HG03196 (cell line): ENCODE data around the gene CAMK2A.

Experiments
- ATAC-seq: cut with Tn5 transposase; IDR thresholded peaks from one replicate; pipeline ENCODE4 v1.9.1; 2021; ENCODE audit not compliant: unreplicated experiment

CAMK2A gene

DNA sequence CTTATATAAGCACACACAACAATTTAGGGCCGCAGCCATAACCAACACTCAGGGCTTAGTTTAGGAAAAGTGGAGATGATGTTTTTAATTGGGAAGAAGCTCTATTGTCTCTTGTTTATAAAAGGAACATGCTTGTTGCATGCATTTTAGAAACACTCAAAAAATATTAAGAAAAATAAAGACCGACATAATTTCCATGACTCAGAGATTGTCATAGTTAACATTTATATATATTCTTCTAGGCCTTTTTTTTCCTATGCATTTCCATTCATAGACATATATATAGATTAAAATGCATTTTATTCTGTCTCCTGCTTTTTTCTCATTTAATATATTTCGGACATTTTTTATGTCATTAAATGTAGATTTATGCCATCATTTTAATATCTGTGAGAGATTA is 26.7 kb upstream of the CAMK2A start:
- ATAC-seq: no peak

DNA sequence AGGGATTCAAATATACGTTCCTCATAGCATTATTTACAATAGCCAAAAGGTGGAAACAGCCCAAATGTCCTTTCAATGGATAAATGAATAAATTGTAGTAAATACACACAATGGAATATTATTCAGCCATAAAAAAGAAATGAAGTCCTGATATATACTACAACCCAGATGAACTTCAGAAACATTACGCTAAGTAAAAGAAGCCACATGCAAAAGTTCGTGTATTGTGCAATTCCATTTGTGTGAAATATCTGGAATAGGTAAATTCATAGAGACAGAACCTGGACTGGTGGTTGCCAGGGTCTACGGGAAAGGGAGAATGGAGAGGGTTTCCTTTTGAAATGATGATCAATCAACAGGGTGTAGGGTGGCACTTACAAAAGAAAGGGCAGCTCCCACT is 25.7 kb upstream of the CAMK2A start:
- ATAC-seq: no peak

DNA sequence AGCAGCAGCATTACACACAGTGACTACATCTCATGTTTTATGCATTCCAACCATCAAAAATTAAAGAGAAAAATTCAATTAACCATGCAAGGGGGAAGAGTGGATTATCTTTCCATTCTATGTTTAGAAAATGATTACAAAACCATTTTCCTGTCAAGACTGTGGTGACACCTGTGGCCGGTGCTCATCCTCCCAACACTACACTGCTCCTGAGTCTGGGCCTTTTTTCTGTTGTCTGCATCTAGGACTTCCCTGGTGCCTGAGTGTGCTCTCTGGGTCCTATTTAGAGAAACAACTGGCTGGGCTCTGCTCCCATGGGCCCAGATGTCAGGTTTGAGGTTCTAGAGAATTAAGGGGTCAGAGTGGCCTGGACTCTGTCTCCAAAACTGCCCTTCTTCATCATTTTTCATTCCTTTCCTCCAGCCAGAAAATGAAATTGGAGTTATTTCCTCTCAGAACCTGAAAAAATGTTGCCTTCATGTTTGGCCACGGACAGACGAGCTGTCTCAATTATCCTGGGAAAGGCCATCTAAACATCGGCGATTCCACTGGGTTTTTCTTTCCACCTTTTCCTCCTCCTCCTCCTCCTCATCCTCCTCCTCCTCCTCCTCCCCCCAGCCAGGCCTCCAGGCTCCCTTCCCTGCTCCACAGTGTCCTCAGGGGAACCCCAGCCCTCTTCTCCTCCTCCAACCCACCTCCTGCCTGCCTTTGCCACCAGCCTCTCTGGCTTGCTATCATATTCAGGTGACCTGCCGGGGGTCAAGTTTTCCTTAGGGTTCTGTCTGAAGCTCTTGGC is 24.5 kb upstream of the CAMK2A start:
- no peak for ATAC-seq

DNA sequence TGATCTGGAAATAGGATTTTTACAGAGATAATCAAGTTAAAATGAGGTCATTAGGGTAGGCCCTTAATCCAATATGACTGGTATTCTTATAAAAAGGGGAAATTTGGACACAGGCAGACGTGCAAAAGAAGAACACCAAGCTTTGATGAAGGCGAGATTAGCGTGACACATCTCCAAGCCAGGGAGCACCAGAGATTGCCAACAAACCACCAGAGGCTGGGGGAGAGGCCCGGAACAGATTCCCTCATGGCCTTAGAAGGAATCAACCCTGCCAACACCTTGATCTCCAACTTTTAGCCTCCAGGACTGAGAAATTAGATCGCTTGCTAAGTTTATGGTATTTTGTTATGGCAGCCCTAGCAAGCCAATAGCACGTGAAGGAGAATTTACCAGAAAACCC is 23.9 kb upstream of the CAMK2A start:
- ATAC-seq: no peak

DNA sequence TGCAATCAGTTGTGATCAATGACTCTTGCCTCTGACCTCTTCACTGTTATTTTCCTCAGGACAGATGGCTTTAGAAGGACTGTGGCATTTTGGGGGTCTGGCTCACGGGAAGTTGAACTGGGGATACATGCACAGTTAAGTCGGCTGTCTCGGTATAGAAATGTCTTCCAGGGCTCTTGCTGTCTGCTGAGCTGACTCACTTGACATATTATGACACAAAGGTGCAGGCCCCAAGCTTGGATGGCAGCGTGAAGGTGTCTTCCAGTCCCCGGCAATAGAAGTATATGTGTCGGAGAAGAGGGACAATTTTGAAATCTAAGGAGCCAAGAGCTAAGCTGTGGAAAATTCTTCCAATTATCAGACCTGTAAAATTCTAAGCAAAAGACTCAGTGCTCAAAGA is 22.9 kb upstream of the CAMK2A start:
- no peak for ATAC-seq

DNA sequence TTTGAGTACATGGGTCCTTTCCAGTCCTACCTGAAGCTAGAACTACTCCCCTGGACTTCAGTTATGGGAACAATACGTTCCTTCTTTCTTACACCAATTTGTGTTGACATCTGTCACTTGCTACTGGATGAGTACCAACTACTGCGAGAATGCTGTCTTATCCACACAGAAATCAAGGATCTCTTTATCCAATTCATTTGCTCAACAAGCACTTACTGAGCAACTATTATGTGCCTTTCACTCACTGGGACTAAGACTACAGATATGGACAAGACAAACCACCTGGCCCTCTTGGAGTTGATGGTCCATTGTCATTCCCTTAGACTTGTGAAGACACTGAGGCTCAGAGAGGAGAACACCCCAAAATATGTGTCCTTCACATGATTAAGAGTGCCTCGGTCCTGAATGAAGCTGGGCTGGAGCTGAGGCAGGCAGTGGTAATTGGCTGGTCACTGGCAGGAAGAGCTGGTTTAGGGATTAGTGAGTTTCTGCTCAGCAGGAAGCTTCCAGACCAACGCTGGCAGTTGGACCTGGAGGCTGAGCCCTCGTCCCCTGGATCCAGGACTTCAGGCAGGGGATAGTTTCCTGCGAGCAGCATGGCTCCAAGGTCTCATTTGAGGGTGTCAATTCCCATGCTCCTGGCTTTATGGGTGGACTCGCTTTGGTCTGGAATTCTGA is 21.6 kb upstream of the CAMK2A start:
- no peak for ATAC-seq

DNA sequence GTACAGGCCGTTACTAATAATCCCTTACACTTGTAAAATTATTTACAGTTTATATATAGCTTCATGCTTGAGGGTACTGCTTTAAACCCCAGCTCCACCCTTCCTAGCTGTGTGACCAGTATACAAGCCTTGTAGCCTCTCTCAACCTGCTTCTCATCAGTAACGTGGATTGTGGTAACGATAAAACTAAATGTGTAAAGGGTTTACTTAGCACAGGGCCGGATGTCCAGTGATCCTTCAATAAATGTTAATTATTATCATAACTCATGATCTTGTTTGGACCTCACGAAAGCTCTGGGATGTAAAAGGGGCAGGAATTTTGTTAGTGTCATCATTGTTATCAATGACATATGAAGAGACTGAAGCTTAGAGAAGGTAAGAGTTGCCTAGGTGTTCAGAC is 20.7 kb upstream of the CAMK2A start:
- ATAC-seq: no peak

DNA sequence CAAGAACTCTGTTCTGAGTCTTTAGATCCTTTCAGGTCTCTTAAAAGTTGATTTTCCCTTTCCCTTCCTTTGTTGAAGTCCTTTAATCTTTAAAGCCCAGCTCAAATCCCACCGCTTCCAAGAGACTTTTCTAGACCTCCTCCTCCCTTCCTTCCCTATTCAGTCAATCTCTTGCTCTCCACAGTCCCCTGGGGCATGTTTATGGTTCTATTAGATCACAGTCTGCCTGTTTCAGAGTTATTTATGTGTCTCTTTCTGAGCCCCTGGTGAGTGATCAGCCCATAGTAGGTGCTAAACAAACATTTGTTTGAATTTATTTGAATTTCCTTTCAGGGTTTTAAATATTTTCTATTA is 20.3 kb upstream of the CAMK2A start:
- no peak for ATAC-seq

DNA sequence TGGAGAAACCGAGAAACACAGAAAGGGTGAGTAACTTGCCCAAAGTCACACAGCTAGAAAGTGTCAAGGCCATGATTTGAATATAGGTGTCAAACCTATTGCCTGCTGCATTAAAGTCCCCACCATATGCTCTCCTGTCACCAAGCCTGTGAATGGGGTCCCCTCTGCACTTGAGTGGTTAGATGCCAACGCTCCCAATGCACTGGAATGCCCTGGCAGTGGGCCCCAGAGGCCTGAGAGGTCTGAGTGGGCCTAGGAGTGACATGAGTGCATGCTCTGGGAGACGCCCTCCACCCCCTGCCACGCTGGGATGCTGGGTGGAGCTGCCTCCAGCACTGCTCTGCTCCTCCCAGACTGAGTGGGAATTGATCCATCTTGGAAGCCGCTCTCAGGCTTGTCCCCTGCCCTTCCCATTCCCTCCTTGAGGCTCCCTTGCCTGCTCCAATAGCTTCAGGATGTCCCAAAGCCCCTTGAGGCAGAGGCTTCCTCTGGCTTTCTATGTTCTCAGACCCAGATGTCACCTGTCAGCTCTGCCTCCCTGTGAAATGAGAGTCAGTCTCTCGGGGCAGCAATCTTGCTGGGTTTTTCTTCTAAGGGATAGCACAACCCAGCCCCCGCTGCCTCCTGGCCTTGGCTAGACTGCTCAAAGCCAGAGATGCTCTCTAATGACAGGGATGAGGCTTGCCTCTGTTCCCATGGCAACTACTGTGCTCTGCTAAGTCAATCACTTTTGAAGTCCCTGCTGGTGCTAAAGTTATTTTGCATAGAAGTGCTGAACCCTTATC is 19.7 kb upstream of the CAMK2A start:
- ATAC-seq: no peak

DNA sequence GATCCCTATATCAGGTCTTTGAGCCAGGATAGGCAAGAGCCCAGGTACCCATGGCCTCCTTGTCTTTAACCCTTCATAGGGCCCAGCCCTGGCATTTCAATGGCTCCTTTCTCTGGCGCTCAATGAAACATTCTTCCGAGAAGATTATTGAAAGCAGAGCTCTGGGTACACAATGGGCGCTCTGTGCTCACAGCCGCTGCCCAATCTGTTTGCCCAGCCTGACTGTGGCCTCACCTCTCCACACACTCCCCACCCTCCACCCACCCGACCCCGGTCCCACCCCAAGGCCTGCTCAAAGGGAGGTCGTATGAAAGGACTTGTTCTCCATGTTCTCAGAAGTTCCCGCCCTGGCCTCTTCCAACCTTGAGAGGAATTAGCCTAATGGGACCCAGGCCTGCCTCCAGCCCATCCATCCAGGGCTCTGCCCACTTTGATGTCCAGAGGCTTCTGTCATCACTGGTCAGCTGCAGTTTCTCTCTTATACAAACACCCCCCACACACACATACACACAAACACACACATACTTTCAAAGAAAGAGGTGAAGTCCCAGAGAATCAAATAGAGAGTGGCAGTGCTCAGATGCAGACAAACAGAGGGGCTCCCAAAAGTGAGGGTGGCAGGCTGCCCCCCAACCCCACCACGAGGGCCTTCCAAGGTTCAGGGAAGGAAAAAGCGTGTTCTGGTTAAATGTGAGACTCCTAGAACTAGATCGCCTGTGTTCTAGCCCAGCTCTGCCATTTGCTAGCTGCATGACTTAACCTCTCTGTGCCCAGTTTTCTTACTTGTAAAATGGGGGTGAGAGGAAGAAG is 18.2 kb upstream of the CAMK2A start:
- no peak for ATAC-seq

DNA sequence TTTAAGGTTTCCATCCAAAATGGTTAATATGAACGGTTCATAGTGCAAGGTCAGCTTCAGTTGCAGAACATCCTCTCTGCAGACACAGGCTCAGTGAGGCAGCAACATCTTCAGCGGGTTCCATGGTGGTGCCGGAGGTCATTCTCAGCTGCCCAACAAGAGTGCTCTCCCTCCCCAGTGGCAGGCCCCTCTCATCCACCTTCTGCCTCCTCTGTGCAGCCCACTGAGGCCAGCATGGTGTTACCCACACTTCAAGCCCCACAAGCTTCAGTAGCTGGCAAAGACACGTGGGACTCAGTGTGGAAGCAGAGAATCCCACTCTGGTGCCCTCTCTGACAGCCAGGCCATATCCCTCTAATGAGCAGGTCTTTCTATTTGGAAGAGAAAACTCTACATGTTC is 17.2 kb upstream of the CAMK2A start:
- no peak for ATAC-seq

DNA sequence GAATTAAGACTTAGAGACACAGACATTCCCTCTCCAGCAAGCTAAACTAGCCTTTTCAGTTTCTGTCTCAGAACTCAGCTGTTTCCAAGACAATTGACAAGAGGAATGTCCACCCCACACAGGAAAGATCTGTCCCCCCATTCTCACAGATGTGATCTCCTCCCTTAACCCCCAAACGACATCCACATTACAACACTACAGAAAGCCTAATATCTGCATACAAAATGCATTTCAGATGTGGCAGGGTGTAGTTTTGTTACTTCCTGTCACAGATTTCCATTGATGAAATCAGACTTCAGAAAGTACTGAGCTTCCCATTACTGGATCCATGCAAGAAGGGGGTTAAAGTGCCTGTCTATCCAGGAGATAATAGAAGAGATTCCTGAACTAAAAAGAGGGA is 16.0 kb upstream of the CAMK2A start:
- no peak for ATAC-seq

DNA sequence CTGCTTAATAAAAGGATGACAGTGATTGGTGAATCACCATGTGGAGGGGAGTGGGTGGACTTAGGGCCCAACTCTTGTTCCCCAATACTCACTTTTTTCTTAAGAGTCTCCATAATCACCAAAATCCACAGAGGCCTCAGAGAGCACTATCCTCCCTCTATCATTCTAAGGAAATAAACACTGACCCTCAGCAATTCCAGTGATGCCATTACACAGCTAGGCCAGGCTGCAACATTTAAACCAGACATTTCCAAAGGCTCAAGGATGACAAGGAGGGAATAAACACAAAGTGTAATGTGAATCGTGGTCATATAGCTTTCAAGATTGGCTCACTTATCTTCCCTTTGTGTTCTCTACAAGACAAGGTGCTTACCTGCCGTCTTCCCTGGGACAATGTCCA is 15.5 kb upstream of the CAMK2A start:
- no peak for ATAC-seq

DNA sequence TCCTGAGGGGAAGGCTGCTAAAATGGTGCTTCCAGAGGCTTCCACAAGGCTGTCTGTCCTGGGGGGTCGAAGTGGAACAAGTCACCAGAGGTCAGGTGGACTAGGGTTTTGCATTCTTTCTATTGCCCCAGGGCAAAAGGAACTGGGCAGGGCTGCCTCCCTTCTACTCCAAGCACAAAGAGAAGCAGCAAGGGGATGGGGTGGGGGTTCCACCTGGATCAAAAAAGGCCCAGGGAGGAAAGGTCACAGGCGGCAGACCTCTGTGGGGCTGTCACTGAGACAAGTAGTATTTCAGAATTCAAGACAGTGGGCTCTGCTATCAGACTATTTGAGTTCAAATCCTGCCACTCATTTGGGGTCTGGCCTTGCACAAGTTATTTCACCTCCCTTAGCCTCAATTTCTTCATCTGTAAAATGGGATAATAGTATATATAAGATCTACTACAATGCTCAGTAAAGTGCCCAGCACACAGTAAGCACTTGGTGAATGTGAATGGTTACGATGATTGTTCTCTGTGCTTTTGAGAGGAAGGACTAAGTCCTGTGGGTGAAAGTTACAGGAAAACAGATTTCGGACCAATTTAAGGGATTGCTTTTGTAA is 15.0 kb upstream of the CAMK2A start:
- ATAC-seq: no peak

DNA sequence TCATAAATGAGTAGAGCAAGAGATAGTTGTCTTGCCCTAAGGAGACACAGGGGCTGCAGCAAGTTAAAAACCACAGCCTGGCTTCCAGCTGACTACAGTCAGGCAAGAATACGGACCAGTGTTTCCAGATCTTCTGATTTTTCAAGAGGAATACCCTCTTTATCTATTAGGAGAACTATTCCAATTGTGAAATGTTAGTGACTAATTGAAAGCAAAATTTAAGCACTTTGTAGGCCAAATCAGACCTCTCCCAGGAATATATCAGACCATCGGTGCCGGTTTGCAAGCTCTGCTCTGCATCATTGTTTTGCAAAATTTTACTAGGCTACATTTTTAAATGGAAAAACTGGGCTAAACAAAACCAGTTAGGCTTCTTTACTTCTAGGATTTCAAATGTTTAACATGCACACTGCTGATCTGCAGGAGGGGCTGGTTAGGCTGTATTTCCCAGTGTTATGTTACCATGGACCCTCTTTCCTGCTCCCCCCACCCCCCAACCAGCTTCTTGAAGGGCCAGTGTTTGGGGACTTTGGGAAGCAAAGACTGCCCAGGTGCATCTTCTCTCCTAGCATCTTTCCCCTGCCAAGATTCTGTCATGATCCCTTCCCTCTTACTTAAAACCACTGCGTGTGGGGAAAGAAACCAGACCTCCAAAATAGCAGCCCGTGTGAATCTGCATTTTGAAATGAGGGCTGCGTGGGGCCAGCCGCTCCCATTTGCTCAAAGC is 14.2 kb upstream of the CAMK2A start:
- ATAC-seq: no peak

DNA sequence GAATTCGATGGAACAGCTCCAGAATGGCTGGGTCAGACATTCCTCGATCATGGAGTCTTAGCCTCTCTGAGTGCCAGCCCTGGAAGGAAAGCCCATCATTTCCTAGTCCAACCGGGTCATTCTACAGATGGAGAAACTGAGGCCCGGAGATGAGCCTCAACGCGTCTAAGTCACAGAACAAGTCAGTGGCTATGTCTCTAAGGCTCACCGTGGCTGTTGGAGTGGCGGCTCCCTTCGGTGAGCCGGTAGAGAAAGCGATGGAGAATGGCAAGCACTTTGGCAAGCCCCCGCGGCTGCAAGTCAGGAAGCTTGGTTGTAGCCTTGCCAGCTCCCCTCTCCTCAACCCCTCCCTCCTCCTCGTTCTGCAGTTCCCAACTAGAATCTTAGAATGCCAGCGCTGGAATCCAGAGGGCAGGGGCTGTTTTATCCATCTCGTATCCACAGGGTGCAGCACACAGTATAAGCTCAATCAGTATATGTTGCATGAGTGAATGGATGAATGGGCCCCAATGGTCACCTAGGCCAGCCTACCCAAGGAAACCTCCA is 13.6 kb upstream of the CAMK2A start:
- ATAC-seq: no peak

DNA sequence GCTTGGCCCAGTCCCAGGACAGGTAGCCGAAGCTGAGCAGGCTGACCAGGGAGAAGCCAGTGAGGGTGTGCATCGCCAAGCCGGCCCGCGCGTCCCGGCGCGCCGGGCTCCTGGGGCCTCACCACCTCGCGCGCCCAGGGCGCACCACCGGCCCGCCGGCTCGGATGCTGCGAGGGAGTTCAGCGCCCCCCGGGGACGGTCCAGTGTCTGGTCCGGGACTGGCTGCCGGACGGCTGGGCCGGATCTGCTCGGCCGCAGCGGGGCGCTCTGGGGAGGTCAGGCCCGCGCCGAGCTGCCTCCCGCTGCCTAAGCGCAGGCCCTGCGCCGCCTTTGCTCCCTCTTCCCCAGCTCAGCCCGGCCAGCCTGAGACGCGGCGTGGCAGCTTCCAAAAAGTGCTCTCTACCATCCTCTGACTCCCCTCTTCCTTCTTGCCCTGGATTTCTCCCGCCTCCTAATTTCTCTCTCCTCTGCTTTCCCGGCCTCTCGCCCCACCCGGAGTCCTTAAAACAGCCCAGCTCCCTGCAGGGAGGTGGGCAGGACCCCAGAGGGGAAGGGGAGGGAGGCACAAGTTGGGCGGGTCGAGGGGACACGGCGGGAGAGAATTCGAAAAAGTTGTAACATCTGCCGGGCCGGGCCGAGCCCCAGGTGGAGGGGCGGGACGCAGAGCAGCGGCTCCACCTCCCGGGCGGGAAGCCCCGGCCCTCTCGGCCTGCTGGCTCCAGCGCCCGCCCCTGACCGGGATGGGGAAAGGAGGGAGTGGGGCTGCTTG is 12.9 kb upstream of the CAMK2A start, which contains the start of gene ARSI:
TSS of gene ARSI (minus strand) at position 605 of the 769 bp plus-strand sequence. CDS start at position 73, 532 bp downstream.
- ATAC-seq: no peak

DNA sequence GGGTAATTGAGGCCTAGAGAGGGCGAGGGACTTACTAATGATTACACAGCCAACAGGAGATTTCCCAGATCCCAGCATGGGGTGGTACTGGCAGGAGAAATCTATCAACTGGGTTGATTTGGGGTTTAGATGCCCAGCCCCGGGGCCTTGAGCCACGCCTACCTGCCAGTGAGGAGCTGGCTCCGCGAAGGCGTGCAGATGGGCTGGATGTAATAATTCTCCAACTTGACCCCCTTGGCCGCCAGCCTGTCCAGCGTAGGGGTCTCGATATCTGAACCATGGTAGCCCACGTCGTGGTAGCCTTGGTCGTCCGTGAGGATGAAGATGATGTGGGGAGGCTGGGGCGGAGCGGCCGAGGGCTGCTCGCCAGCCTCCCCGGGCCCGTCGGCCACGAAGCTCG is 12.3 kb upstream of the CAMK2A start:
- ATAC-seq: no peak

DNA sequence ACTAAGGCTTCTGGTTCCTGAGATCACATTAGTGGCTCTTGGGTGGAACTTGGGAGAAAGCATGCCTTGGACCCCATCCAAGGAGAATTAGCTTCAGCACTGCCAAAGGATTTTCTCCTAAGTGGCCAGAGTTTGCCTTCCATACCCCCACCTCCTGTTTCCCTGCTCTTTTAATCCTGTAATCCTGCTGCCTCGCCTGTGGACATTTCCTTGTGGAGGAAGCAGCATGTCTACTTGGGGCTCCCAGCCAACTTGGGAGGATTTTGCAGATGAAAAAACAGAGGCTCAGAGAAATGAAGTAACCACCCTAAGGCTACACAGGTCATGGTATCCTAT is 11.6 kb upstream of the CAMK2A start:
- no peak for ATAC-seq
